Measurements from ENCODE around the gene FAM98C.

The FAM98C gene

GRCh38 chr19:38378866-38379265 is 24.0 kb upstream of the FAM98C start:
- no peak for DNase-seq

- no peak for DNase-seq
Observed at GRCh38 chr19:38381138-38381537, 21.8 kb upstream of the FAM98C start.

DNA sequence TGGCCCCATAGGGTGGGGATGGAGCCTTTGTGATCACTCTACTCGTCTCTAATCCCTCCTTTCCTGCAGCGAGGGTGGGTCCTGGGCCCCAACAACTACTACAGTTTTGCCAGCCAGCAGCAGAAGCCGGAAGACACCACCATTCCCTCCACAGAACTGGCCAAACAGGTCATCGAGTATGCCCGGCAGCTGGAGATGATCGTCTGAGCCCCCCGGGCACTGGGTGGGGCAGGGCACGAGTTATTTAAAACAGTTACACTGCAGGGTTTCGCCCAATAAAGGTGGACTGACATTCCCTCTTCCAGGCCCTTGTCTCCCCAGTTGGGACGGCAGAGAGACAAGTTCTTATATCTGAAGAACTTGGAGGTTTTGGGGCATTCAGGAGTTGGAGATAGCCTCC is 19.7 kb upstream of the FAM98C start:
- no peak for DNase-seq

DNA sequence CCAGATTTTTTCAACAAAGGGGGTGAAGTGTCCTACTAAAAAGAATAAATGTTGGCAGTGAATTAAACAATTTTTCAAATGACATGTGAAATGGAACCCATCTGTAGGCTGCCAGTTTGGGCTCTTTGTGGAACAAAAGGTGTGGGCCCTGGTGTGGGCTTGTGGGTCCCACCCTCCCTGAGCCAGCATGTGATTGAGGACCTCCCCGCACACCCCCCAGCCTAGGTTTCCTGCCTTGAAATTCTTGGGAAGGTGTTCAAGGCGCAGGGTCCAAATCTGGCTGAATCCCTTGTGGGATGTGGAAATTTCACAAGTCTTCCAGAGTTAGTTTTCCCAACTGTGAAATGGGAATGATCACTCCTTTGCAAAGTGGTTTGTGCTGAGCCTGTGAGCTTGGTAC is 19.1 kb upstream of the FAM98C start:
- DNase-seq: no peak

DNA sequence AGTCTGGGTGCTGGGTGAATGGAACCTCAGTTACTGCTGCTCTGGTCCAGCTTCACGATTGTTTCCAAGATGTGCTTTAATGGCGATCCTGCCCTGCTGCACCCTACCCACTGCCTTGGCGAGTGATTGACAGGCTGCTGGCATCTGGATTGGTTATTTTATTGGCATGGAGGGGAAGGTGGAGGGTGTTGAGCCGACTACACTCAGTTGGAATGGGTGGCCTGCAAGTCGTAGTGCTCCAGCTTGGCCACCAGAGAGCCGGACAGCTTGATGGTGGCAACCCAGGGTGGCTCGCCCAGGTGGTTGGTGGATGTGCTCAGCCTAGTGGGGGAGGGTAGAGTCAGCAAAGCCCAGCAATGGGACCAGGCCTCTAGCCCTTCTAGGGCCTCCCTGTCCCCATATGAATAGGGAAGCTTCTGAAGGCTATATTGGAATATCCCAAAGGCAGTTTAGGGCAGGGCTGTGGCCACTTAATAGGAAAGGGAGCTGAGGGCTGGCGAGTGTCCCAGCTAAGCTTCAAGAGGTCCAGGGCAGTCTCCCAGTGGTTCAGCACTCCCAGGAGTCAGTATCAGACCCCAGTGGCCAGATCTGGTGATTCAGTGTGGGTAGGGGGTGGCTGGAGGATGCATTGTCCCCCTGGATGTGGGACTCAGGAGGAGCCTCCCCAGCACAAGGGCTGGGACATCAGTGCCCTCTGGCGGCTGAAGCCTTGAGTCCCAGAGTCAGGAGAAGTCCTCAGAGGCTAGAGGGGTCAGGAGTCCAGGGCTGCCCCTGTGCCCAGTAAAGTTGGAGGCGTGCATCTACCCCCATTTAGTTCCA is 18.5 kb upstream of the FAM98C start:
- no peak for DNase-seq

GRCh38 chr19:38385057-38385803 is 17.7 kb upstream of the FAM98C start:
- DNase-seq: no peak

DNA sequence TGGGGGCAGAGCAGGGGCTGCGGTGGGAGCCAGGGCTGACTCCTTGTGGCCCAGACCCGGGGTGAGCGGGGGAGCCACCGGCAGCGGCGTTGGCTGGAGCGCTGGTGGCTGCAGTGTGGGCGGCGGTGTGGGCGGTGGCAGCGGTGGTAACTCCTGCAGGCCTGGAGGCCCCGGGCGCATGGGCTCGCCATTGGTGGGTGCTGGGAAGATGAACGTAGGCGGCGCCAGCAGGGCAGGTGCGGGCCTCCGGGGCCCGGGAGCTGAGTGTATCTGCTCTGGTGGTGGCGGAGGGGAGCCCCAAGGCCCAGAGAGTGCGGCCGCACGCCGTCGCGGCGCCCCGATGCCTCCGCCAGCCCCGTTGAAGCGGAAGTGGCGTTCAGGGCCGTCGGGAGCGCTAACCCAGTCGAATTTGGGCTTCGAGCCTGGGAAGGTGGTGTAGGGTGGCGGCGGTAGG is 17.1 kb upstream of the FAM98C start:
- DNase-seq: peak; percentile 35

- no peak for DNase-seq
Observed at GRCh38 chr19:38386300-38386970, 16.5 kb upstream of the FAM98C start.

- no peak for DNase-seq
Observed at GRCh38 chr19:38386971-38387549, 15.8 kb upstream of the FAM98C start.

DNA sequence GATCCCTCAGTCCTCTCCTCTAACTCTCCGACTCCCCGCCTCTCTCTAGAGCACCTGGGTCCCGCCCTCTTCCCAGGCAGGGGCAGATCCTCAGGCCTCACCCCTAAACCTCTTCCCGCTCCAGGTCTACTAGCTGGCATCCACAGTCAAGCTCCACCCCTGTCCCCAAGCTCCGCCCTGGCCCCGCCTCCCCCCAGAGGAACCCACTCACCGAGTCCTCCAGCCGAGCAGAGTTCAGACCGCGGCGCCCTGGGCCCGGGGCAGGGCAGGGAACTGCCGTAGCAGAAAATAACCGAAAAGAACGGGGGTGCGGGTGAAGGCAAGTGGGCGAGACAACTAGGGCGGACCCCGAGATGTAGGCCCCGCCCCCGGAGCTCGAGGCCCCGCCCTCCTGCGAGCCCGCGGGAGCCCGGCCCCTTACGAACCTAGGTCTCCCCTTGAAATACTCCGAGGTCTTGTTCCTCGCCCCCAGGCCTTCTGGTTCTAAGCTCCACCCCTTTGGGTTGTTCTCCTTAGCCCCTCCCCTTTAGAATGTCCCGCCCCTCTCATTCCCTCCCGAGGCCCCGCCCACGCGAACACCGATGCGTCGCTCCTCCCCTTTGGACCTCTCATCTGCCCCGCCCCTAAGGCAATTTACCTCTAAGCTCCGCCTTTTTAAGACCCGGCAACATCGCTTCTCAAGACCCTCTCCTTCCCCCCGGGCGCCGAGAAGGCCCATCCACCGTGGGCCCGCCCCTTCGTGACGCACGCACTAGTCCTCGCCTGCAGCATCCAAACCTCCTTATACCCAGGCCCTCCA is 15.1 kb upstream of the FAM98C start, which contains the start of gene GGN:
TSS of gene GGN (minus strand) at position 485 of the 799 bp plus-strand sequence. CDS start 773 bp downstream, outside the sequence.
- DNase-seq: peak; percentile 87

DNA sequence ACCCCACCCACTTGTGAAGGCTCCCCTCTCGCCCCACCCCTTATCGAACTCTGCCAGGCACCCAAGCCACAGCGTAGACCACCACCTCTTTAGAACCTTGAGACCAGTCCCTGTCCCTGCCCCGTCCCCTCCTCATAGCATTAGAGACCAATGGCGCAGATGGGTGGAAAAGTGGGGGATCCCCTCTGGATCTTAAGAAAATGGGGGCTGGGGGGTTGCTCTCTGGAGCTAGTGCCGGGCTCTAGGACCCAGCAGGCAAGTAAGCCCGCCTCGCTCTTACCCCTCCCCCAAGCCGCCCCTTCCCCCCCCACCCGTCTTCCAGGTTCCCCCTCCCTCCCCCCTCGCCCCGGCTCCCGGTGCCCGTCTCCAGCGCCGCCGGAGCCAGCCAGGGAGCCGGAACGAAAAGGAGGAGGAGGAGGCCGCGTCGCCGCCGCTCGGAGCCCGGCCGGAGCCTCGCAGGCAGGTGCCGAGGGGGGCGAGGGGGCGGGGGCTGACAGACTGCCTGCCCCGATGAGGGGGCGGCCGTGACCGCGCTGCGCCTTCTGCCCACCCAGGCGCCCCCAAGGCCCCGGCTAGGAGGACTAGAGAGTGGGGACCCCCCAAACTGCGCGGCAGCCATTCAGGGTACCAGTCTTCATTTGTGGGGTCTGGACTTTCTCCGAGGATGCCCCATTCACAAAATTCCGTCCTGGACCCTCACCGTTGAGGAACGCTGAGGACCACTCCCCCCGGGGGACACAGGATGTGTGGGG is 14.4 kb upstream of the FAM98C start, which contains the start of gene SPRED3:
TSS of gene SPRED3 (plus strand) at position 349 of the 752 bp plus-strand sequence. CDS start 1,606 bp downstream, outside the sequence.
- peak; percentile 21 for DNase-seq

GRCh38 chr19:38389101-38389925 is 13.6 kb upstream of the FAM98C start:
- peak; percentile 18 for DNase-seq

DNA sequence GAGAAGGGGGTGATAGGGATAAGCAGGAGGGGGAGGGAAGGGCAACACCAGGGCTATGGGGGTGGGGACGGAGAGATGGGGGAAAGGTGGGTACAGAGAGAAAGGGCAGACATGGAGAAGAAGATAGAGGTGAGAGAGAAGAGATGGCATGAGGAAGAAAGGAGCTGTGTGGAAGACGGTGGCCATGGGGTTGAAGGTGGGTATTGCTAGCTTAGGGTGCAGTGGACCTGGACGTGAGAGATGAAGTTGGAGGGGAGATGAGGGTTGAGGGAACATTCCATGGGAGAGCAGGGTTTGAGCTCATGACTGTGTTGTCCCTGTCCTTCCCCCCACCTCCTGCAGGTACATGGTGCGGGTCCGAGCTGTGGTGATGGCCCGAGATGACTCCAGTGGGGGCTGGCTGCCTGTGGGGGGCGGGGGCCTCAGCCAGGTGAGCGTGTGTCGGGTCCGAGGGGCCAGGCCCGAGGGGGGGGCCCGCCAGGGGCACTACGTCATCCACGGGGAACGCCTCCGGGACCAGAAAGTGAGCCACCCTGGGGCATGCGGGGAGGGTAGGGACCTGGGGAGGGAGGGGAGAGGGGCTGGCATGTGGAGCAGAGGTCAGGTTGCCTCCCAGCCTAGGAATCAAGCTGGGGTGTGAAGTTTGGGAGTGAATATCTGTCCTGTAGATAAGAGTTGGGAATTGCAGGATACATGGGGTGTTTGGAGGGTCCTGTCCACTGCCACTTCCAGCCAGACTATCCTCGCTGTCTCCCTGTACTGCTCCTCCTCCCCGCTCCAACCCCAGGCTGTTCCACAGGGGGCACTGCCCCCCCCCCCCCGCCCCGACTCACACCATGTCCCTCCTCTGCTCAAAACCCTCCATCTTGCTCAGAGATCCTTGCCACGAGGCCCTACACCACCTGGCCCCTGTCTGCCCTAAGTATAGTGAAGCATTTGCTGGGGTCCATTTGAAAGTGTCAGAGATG is 12.7 kb upstream of the FAM98C start:
- no peak for DNase-seq

DNA sequence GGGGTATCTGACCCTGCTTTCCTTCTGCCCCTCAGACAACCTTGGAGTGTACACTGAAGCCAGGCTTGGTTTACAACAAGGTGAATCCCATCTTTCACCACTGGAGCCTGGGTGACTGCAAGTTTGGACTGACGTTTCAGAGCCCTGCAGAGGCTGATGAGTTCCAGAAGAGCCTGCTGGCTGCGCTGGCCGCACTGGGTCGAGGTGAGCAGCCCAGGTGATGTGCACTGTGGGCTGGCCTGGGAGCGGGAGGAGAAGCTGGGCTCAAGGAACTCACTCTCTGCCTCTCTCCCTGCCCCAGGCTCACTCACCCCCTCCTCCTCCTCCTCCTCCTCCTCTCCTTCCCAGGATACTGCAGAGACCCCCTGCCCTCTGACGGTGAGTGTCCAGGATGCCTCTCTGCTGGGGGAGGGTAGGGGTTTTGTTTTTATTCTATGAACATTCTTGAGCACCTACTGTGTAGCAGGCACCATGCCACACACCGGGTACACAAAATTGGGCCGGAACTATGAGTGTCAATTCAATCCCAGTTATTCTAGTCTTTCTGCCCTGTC is 10.9 kb upstream of the FAM98C start:
- DNase-seq: no peak

DNA sequence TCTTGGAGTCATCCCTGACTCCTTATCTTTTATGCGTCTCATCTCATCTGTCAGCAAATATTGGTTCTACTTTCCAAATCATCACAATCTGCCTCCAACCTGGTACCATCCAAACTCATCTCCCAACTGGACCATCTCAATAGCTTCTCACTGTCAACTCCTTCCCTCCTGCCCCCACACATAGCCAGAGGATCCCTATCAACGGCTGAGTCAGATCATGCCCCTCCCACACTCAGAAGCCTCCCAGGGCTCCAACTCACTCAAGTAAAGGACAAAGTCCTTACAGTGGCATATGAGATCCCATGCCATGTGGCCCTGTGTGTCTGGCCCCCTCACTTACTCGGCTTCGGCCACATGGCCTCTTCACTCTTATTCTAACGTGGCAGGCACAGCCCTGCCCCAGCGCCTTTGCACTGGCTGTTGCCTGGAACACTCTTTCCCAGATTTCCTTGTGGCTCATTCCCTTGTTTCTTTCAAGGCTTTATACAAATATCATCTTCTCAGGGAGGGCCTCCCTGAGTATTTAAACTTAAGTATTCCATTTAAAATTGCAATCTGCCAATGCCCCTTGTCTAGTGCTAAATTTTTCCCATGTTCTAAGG is 10.1 kb upstream of the FAM98C start:
- no peak for DNase-seq

DNA sequence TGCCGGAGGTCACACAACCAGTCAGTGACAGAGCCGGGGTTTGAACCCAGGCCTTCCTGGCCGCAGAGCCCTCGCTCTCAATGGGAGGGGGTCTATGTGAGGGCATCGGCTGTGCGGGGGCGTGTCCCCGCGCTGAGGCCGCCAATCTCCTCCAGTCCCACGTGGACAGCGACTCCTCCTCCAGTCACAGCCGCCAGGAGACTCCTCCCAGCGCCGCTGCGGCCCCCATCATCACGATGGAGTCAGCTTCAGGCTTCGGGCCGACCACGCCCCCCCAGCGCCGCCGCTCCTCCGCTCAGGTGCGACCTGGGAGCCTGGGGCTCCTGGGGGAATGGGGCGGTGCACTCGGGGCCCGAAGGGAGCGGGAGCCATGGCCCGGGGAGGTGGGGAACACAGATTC is 8.4 kb upstream of the FAM98C start:
- DNase-seq: peak; percentile 89

GRCh38 chr19:38395381-38396114 is 7.3 kb upstream of the FAM98C start:
- peak; percentile 63 for DNase-seq

DNA sequence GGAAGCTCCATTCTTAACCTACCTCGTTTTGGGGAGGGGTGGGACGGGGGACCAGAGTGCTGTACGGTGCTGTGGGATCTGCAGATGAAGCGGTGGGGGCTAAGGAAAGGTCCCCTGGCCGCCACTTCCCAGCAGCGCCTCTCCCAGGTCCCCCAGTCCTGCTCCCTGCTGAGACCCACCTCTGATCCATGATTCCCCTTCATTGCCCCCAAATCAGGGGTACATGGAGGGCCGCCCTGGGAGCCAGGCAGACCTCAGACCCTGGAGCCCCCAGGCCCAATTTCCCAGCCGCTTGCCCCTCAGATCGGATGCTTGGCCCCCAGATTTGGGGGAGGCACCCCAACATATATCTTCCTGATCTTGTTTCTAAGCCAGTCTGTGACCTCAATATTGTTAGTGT is 3.8 kb upstream of the FAM98C start:
- no peak for DNase-seq
